Measurements from ENCODE around the gene NUP93. TPM values are rescaled to one million over a fixed set of nuclear protein-coding genes. Genes with fewer than 3 reads are reported as not detected.

The NUP93 gene
- total RNA-seq, 1 experiment from 2014 or later = 144 TPM

DNA sequence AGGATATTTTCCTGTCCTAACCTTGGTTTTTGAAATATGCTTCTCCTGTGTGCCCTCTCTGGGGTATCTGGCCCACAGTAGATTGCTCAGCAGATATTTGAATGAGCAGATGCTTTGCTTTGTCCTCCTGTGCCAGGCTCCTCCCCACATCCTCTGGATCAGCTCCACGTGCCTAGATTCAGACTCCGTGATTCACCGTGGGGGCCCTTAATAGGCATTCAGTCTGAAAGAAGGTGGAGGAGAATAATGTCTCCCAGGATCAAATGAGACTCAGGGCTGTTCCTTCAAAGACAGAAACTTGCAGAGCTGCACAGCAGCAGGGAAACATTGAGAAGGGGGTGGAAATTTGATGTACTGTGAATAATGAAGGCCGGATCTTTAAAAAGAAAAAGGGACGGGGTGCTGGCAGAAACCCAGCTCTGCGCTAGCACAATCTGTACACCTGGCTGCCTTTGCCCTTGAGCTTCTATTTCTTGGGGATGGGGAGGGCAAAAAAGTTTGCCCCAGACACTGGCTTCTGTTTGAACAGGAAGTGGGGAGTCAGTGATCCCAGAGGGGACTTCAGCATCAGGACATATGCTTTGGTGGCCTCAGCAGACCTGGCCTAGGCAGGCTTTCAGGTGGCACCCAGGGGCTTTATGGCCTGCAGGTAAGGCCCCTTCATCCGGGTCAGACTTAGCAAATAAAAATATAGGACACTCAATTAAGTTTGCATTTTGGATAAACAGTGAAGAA, 119.2 kb downstream of the NUP93 start:
- RAD21 ChIA-PET (ENCODE audit: low non-redundant PET in 1 of 2, low total read pairs in 2 of 2, uncharacterized antibody in 2 of 2, unreplicated experiment in 2 of 2) = no interaction called here

More for the DNA sequence above, 119.2 kb downstream of the NUP93 start:
- Histone ChIP-seq H3K9ac (ENCODE audit: low read length) (no peak overlapping the region), H2AFZ (ENCODE audit: low read depth, low read length, poor library complexity, severe bottlenecking) (no peak overlapping the region), H3K79me2 (ENCODE audit: insufficient read depth, low read length) (no peaks in the 10 kb centered on the region), H3K36me3 (ENCODE audit: control insufficient read depth in 1 of 2, insufficient read depth in 2 of 2, low read length in 2 of 2) (peaks cover 4 to 12% of the 10 kb centered on the region in 2 experiments; a peak in 2 of 4 replicates), H3K27me3 (ENCODE audit: insufficient read depth, low read length) (no peaks in the 10 kb centered on the region), H3K27ac (ENCODE audit: low read depth, low read length) (no peak overlapping the region), H3K4me2 (ENCODE audit: low read length) (no peak overlapping the region), H3K4me3 (replicated peaks in 1 of 2; ENCODE audit: low read depth in 1 of 2, low read length in 2 of 2) (no peak overlapping the region), H3K4me1 (ENCODE audit: control insufficient read depth in 1 of 2, insufficient read depth in 2 of 2, low read length in 2 of 2) (peaks cover 22 to 41% of the 10 kb centered on the region in 2 experiments), H4K20me1 (ENCODE audit: insufficient read depth) (no peaks in the 10 kb centered on the region), H3K9me2 (ENCODE audit: insufficient read depth) (no peaks in the 10 kb centered on the region), H3K9me3 (ENCODE audit: control insufficient read depth in 1 of 2, insufficient read depth in 1 of 2, low read depth in 1 of 2, low read length in 2 of 2) (no peaks in the 10 kb centered on the region)
- ChIA-PET POLR2A (no interaction called here), CTCF (no interaction called here)
- intact Hi-C loops (cut with micrococcal nuclease) = no loop called here
- TF ChIP-seq ZFX (IDR thresholded peaks at IDR 0.05) = no peak
- no peak for TF ChIP-seq EZH2 (IDR thresholded peaks at IDR 0.05)
- no peak for TF ChIP-seq POLR2A (IDR thresholded peaks at IDR 0.05; ENCODE audit: borderline replicate concordance, extremely low read depth, insufficient read depth, insufficient read length)
- TF ChIP-seq, protein P1, sequence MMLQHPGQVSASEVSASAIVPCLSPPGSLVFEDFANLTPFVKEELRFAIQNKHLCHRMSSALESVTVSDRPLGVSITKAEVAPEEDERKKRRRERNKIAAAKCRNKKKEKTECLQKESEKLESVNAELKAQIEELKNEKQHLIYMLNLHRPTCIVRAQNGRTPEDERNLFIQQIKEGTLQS (IDR thresholded peaks at IDR 0.05) = no peak
- TF ChIP-seq SP1 (IDR thresholded peaks at IDR 0.05; ENCODE audit: low read depth) = no peak
- TF ChIP-seq RAD21 (IDR thresholded peaks at IDR 0.05; ENCODE audit: low read depth) = no peak
- TF ChIP-seq, protein P2, sequence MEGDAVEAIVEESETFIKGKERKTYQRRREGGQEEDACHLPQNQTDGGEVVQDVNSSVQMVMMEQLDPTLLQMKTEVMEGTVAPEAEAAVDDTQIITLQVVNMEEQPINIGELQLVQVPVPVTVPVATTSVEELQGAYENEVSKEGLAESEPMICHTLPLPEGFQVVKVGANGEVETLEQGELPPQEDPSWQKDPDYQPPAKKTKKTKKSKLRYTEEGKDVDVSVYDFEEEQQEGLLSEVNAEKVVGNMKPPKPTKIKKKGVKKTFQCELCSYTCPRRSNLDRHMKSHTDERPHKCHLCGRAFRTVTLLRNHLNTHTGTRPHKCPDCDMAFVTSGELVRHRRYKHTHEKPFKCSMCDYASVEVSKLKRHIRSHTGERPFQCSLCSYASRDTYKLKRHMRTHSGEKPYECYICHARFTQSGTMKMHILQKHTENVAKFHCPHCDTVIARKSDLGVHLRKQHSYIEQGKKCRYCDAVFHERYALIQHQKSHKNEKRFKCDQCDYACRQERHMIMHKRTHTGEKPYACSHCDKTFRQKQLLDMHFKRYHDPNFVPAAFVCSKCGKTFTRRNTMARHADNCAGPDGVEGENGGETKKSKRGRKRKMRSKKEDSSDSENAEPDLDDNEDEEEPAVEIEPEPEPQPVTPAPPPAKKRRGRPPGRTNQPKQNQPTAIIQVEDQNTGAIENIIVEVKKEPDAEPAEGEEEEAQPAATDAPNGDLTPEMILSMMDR (IDR thresholded peaks at IDR 0.05 in 2 of 3, conservative IDR thresholded peaks at IDR 0.05 in 1 of 3; ENCODE audit: borderline replicate concordance in 1 of 3, insufficient read depth in 1 of 3, low read depth in 2 of 3, low read length in 2 of 3) = no peak
- TF ChIP-seq, protein P3, sequence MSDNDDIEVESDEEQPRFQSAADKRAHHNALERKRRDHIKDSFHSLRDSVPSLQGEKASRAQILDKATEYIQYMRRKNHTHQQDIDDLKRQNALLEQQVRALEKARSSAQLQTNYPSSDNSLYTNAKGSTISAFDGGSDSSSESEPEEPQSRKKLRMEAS (IDR thresholded peaks at IDR 0.05) = no peak
- TF ChIP-seq YY1 (IDR thresholded peaks at IDR 0.05; ENCODE audit: extremely low read depth, insufficient replicate concordance, low read depth, low read length) = no peak
- TF ChIP-seq, protein P4, sequence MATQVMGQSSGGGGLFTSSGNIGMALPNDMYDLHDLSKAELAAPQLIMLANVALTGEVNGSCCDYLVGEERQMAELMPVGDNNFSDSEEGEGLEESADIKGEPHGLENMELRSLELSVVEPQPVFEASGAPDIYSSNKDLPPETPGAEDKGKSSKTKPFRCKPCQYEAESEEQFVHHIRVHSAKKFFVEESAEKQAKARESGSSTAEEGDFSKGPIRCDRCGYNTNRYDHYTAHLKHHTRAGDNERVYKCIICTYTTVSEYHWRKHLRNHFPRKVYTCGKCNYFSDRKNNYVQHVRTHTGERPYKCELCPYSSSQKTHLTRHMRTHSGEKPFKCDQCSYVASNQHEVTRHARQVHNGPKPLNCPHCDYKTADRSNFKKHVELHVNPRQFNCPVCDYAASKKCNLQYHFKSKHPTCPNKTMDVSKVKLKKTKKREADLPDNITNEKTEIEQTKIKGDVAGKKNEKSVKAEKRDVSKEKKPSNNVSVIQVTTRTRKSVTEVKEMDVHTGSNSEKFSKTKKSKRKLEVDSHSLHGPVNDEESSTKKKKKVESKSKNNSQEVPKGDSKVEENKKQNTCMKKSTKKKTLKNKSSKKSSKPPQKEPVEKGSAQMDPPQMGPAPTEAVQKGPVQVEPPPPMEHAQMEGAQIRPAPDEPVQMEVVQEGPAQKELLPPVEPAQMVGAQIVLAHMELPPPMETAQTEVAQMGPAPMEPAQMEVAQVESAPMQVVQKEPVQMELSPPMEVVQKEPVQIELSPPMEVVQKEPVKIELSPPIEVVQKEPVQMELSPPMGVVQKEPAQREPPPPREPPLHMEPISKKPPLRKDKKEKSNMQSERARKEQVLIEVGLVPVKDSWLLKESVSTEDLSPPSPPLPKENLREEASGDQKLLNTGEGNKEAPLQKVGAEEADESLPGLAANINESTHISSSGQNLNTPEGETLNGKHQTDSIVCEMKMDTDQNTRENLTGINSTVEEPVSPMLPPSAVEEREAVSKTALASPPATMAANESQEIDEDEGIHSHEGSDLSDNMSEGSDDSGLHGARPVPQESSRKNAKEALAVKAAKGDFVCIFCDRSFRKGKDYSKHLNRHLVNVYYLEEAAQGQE (IDR thresholded peaks at IDR 0.05; ENCODE audit: low read depth) = no peak
- TF ChIP-seq CBX3 (IDR thresholded peaks at IDR 0.05; ENCODE audit: low read depth) = no peak
- no peak for TF ChIP-seq SIN3A (IDR thresholded peaks at IDR 0.05; ENCODE audit: low read depth)
- BruUV-seq (replicated peaks) = TSS peak; percentile 23
- no peak for DNase-seq (ENCODE audit: low read depth, low spot score)
- peak; percentile 31; the same call in 1 of the 2 replicates for ATAC-seq

Measured in HCT116 (cell line).